ENCODE measurements around the gene SEC14L2.

DNA sequence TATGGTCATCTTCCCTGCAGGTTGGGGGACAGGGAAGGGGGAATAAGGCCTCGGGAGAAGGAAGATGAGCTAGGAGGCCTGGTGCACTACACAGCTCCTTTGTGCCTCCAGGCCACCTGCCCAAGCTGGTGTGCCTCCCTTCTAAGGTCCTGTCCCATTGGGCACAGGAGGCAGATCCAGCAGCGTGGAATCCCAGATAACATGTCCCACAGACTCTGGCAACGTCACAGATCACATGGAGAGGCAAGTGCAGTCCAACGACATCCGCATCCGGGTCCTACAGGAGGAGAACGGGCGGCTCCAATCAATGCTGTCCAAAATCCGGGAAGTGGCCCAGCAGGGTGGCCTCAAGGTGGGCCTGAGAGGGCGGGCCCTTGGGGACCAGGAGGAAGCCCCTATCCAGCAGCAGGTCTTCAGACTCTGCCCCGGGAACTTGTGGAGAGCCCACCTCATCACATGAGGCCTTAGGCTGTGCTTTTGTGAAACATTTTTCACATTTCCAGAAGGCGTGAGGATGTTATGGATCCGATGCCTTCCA lies 21.4 kb upstream of the SEC14L2 start:
- TF ChIP-seq CTCF (conservative IDR thresholded peaks at IDR 0.05; ENCODE audit: low read depth, low read length) (no peak), RCOR1 (IDR thresholded peaks at IDR 0.05; ENCODE audit: insufficient replicate concordance, low read length) (no peak), POLR2A (IDR thresholded peaks at IDR 0.05; ENCODE audit: low read depth, low read length) (no peak), MXI1 (IDR thresholded peaks at IDR 0.05; ENCODE audit: borderline replicate concordance, low read depth, low read length) (no peak), MAFK (IDR thresholded peaks at IDR 0.05; ENCODE audit: low read depth, low read length) (no peak)
- TF ChIP-seq, protein P1, sequence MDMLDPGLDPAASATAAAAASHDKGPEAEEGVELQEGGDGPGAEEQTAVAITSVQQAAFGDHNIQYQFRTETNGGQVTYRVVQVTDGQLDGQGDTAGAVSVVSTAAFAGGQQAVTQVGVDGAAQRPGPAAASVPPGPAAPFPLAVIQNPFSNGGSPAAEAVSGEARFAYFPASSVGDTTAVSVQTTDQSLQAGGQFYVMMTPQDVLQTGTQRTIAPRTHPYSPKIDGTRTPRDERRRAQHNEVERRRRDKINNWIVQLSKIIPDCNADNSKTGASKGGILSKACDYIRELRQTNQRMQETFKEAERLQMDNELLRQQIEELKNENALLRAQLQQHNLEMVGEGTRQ (IDR thresholded peaks at IDR 0.05; ENCODE audit: low read depth, low read length): no peak
